CD4-positive, alpha-beta T cell treated with Interleukin-2 at 100 ng/mL for 4 hours (primary cell): ENCODE data around the gene ENDOG.
"Not testable (repeated sequence)": the region's sequence is repeated elsewhere in the genome, so short reads cannot be mapped to it uniquely, and the experiment has no call there.

Experiments used
- DNase-seq: peaks from one replicate; pipeline ENCODE4 v3.0.0-alpha.2; 2020; ENCODE audit warnings: low spot score

ENDOG gene

DNA sequence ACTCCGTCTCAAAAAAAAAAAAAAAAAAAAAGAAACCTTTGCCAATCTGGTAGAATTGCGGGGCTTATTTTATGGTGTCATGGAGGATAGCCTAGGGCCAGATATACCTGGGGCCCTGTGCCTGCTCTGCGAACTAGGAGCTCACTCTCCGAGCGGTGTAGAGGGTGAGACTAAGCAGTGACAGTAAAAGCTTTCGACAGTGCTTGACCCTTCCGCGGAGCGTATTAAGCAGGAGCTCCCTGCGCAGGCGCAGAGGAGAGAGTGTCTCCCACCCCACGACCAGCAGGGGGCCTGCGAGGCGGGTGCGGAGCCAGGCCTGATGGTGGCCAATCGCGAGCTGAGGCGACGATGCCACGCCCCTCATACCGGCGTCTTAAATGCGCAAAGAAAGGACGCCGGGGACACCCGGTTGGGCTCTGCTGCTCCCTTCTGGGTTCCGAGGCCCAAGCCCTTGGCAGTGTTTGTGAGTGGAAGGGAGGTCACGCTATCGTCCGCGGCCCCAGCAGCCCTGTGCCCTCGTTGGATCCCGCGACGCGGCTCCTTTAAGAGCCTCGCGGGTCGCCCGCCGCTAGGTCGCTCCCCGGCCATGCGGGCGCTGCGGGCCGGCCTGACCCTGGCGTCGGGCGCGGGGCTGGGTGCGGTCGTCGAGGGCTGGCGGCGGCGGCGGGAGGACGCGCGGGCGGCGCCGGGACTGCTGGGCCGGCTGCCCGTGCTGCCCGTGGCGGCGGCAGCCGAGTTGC is at the start of gene ENDOG:
TSS of gene ENDOG (plus strand) at position 402 of the 740 bp plus-strand sequence. CDS start at position 587, 185 bp downstream.
- peak; percentile 98 for DNase-seq

DNA sequence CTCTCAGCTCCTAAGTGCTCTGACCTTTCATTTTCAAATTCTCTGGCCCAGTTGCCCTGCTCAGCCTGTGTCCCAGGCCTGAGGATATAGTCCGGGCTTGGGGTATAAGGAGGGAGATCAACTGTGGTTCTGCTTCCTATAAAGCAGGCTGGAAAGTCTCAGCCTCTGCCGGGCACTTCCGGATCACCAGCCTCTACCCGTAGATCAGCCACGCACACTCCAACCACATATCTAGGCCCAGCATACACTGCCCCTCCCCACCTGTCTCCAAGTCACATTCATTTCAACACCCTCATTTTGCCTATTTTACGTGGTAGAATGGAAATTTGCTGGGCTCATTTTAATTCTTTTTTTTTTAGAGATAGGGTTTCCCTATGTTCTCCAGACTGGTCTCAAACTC is 49.7 kb upstream of the ENDOG start:
- DNase-seq: no peak

DNA sequence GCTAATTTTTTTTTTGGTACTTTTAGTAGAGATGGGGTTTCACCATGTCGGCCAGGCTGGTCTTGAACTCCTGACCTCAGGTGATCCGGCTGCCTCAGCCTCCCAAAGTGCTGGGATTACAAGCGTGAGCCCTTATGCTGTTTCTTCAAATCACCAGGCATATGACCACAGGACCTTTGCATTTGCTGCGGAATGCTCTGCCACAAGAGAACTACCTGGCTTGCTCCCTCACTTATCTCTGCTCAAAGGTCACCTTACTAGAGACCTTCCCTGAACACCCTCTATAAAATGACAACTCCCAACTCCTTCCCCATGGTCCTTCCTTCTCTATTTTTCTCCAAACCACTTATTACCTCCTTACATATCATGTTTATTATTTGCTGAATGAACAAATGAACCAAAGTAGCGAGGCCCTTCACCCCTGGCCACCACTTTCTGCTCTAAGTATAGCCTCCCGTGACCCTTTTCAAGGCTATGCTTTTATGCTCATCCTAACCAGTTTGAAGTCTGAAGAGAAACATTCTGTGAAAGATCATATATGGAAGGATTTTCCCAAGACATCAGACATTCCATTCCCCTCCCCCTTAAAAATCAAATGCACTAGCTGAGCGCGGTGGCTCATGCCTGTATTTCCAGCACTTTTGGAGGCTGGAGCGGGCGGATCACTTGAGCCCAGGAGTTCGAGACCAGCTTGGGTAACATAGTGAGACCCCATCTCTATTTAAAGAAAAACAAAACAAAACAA is 47.8 kb upstream of the ENDOG start:
- no peak for DNase-seq

DNA sequence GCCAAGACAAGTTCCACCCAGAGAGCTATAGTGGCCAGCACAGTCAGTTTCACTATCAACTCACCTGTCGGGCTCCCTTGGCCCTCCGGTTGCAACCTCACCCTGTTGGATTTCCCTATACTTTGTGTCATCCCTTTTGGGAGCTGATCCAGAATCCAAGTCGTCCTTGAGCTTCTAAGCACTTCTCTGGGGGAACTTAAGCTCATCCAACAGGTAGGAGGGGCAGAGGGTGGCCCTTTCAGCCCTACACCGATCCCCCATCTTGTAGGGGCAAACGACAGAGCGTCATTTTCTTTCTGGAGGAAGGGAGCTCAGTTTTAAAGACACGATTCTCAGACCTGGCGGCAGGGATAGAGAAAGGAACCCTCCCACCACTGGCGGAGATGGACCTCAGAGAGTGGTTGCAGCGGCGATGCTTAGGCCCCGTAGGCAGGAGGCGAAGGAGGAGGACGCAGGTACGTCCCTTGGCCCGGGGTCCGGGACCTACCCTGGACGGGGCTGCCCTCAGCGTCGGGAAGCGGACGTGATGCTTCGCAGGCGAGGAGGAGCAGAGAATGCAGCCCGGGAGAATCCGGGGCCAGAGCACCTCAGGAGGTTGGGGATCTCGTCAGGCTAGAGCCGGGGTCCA is 47.1 kb upstream of the ENDOG start:
- no peak for DNase-seq

DNA sequence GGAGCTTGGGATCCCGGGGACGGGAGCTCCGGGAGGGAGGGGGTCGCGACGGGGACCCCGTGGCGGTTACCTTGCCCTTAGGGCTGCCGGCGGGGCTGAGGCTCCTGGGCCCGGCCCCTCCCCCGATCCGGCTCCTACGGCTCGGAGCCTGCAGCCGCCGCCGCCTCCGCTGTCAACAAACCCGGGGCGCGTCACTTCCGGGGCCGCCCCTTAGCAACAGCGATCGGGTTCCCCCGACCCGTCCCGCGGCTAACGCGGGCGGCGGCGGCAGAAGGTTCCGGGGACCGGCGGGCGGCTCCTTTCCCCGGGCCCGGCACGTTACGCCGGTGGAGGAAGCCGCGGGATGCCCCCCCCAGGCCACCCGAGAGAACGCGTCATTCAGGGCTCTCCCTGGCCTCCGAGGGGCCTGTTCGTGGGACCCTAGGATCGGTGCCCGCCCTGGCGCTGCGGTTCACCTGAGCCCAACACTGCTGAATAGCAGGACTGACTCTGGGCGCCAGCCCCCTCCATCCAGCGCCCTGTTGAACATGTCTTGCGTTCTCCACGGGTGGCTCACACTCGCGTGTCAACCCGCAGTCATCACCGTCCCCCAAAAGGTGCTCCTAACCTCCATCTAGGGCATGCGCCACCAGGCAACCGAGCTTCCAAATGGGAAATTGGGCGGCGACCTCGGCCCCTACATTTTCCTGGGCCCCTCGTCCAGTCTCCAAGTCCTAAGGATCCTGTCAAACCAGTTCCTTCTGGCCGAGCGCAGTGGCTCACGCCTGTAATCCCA is 46.4 kb upstream of the ENDOG start, which contains the start of gene ZER1:
TSS of gene ZER1 (minus strand) at position 183 of the 775 bp plus-strand sequence. CDS start 16,362 bp downstream, outside the sequence.
- DNase-seq: peak; percentile 91

DNA sequence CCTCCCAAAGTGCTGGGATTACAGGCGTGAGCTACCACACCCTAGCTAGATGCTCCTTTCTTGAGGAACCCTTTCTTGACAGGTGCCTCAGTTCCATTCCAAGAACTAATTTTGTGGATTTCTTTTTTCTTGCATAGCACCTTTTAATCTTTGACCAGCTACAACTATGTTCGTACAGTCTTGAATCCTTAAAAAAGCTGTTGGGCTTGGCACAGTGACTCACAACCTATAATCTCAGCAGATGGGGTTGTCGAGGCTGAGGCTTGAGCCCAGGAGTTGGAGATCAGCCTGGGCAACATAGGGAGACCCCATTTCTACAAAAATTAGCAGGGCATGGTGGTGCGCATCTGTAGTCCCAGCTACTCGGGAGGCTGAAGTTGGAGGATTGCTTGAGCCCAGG is 45.3 kb upstream of the ENDOG start:
- no peak for DNase-seq

DNA sequence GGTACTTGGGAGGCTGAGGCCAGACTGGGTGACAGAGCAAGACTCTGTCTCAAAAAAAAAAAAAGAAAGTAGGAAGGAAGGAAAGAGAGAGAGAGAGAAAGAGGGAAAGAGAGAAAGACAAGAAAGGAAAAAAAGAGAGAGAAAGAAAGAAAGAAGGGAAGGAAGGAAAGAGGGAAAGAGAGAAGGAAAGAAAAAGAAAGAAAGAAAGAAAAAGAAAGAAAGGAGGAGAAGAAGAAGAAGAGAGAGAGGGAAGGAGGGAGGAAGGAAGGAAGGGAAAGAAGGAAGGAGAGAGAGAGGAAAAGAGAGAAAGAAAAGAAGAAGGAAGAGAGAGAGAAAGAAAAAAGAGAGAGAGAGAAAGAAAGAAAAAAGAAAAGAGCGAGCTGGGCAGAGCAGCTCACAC is 43.5 kb upstream of the ENDOG start:
- DNase-seq: no peak

DNA sequence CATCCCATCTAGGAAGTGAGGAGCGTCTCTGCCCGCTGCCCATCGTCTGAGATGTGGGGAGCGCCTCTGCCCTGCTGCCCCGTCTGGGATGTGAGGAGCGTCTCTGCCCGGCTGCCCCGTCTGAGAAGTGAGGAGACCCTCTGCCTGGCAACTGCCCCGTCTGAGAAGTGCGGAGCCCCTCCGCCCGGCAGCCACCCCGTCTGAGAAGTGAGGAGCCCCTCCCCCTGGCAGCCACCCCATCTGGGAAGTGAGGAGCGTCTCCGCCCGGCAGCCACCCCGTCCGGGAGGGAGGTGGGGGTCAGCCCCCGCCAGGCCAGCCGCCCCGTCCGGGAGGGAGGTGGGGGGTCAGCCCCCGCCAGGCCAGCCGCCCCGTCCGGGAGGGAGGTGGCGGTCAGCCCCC is 38.2 kb upstream of the ENDOG start:
- not testable (repeated sequence) for DNase-seq

DNA sequence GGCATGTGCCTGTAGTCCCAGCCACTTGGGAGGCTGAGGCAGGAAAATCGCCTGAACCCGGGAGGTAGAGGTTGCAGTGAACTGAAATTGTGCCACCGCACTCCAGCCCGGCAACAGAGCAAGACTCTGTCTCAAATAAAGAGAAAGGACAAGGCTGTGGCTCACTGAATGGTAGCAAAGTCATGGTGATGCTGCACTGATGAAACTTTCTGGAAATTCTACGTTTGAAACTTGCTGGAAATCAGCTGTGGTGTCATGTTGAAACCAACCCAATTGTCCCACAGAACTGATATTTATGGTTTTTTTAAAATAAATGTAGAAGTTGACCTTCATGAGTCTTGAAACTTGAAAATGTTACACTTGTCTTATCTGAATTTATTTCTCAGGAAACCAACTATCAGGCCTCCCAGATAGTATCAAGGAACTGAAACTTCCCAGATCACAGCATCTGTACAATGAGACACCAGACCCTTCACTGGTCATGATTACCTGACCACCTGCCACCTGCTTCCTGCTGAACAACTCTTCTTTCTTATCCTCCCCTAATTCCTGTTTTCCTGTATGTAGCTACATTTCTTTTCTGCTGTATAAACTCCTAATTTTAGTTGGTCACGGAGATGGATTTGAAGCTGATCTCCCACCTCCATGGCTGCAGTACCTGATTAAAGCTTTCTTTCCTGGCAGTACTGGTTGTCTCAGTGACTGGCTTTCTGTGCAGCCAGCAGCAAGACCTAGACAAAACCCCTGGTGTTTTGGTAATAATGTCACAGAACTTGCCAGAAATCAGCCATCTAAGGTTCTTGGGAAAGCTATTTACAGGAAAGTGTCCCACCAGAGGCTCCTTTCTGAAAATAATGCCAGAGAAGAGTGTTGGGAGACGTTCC is 36.9 kb upstream of the ENDOG start:
- DNase-seq: no peak

DNA sequence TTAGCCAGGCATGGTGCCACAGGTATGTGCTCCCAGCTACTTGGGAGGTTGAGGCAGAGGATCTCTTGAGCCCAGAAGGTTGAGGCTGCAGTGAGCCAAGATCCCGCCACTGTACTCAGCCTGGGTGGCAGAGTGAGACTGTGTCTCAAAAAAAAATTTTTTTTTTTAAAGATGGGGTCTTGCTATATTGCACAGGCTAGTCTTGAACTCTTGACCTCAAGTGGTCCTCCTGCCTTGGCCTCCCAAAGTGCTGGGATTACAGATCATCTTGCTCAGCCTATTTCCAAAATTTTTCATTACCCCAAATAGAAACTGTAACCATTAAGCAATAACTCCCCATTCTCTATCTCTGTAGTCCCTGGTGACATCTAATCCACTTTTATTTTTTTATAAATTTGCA is 35.6 kb upstream of the ENDOG start:
- DNase-seq: no peak

DNA sequence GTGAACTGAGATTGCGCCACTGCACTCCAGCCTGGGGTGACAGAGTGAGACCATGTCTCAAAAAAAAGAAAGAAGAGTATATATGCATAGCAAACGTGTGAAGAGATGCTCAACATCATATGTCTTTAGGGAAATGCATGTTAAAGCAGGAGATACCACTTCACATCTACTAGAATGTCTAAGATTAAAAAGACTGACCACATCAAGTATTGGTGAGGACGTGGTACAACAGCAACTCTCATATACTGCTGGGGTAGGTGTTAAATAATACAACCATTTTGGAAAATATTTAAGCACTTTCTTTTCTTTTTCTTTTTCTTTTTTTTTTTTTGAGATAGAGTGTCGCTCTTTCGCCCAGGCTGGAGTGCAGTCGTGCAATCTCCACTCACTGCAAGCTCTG is 32.9 kb upstream of the ENDOG start:
- no peak for DNase-seq

DNA sequence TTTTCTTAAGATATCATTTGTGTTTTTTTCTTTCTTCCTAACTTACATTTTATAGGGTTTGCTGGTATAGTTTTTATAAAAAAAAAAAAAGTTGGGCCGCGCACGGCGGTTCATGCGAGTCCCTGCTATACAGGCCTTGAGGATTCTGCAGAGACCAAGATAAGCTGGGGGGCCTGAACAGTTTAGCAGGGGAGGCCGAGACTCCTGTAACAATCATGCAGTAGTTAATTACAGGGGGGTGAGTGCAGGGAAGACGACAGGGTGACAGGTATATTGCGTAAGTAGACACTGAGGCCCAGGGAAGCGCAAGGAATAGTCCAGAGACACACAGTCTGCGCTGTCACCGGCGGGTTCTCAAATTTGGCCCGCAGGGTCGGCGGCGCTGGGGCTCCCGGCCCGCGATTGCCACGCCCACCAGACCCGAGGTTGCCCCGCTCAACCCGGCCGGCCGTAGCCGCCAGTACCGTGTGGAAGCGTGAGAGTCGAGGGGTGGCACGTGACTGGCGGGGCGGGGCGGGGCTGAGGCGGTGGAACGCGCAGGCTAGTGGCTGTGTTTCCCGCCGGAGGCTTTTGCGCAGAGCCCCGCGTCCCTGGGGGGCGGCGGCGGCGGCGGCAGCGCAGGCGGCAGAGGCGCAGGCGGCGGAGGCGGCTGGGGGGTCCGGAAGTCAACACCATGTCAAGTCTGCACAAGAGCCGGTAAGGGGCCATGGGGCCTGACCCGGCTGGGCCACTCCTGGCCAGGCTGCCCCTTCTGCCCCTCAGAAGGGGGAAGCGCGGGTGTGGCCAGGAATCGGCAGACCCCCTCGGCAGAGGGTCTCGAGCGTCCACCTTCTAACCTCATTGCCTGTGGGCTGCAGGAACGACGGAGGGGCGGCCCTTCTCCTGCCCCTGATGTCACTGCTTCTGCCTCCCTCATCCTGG is 31.4 kb upstream of the ENDOG start, which contains the start of gene TBC1D13:
TSS of gene TBC1D13 (plus strand) at position 573 of the 921 bp plus-strand sequence. CDS start at position 674, 101 bp downstream.
- peak; percentile 89 for DNase-seq

DNA sequence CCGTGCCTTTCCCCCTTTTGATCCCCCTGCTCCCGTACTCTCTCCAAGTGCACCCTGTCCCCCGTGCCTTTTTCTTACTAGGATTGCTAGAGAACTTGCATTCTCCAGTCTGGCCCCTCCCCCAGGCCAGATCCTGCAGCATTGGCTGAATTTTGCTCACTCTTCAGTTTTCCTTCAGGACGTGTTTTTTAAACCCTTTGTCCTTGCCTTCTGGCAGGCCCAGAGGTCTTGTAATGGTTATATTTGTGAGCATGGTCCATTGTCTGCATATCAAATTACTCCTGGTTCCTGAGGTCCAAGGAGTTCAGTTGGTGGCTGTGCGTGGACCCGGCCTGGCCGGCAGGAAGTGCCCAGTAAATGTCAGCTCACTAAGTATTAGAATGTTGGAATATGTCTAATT is 30.6 kb upstream of the ENDOG start:
- DNase-seq: no peak

DNA sequence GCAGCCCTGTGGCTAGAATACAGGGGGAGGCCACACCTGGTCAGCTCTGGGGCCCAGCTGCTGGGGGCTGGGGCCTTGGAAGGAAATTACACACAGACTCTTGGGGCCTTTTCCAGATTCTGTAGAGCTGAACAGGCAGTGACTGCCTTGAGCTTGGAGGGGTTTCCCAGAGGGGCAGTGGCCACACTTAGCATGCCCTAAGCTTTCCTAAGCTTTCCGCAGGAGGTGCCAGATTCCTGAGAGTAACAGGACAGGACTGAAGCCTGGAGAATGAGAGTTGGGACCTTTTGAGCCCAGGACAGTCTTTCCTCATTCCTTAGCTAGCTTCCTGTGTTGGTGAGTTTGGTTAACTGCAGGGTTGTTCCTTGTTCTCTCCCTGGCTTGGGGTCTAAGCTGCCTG is 29.9 kb upstream of the ENDOG start:
- no peak for DNase-seq

DNA sequence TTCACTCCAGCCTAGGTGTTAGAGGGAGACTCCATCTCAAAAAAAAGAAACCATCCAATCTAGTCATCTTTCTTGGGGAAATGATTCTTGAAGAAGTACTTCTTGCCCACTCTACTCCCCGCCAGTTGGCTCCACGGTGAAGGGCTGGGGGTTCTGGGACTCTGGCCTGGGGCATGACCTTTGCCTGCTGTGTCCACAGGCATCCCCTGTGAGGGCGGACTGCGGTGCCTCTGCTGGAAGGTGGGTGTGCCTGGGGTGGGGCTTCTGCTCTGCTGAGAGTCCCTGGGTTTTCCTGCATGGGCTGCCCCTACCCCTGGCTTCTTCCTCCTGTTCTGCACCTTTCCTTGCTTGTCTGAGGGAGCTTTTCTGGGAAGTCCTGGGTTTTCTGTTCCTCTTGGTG is 27.8 kb upstream of the ENDOG start:
- no peak for DNase-seq

DNA sequence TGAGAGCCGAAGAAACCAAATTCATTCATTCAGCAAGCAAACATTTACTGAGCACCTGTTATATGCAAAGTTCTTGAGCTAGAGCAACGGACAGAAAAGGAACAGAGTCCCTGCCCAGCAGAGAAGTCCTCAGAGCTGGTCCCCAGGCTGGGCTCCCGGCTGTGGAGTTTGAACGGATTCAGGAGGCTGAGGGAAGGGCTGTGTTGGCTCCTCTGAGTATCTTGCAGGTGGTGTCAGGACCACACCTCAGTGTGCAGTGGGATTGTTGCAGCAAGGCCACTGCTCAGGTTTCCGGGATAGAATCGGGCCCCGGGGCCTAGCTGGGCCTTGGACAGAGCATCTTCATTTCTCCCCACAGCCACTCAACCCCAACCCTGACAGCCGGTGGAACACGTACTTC is 26.2 kb upstream of the ENDOG start:
- DNase-seq: no peak

DNA sequence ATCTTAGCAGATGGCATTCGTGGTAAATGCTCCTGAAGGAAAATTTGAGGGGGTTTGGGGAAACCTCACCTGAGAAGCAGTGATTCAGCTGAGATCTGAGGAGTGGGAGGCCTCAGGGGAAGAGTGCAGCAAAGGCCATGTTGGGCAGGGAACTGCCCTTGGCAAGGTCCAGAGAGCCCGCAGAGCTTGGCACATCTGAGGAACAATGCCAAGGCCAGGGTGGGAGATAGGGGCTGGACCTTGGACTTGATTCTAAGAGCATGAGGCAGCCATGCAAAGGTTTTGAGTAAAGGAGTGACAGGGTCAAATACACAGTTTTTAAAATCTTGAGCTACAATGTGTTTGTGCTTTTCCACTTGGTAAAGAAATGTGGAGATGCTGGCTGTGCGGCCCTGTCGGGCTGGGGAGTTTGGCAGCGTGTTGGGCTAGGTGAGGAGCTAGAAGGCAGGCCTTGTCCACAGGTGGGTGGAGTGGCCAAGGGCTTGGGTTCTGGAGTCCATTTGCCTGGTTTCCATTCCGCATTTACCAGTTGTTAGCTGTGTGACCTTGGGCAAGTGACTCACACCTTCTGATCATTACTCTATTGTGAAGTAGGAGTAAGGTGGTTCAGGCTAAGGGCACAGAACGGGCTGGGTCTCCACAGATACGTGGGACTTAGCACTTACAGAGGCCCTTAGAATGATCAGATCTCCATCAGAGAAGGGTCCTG is 25.2 kb upstream of the ENDOG start:
- no peak for DNase-seq

DNA sequence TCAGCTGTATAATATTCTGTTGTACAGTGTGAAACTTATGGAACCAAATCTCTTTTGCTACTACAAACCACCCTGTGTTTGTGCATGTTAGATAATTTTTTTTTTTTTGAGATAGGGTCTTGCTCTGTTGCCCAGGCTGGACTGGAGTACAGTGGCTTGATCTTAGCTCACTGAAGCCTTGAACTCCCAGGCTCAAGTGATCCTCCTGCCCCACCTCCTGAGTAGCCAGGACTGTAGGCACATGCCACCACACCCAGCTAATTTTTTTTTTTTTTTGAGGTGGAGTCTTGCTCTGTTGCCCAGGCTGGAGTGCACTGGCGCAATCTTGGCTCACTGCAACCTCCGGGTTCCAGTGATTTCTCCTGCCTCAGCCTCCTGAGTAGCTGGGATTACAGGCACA is 23.3 kb upstream of the ENDOG start:
- not testable (repeated sequence) for DNase-seq

DNA sequence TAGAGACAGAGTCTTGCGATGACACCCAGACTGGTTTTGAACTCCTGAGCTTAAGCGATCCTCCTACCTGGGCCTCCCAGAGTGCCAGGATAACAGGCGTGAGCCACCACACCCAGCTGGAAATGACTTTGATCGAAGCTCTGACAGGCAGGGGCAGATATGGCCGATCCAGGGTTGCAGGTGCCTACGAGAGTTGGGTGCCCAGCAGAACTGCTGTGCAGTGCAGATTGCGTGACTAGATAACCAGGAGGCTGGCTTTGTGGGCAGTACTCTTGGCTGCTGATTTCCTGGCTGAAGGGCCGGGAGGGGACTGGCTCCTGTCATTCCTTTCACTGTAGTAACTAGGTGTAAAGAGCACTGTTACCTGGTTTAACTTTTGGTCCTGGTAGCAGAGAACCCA is 19.4 kb upstream of the ENDOG start:
- DNase-seq: no peak
